ENCODE results near the gene C16orf89. TPM values are rescaled to one million over a fixed set of nuclear protein-coding genes. Genes with fewer than 3 reads are reported as not detected.
A peak's percentile ranks its signal among the peaks of the same experiment; 100 is the strongest.

C16orf89 gene
- total RNA-seq, 1 donor from 2014 or later, result 198 TPM

- intact Hi-C loops (cut with DNase I), result no loop called here
- Histone ChIP-seq H3K27me3 (ENCODE audit: low read depth) (peaks cover 4% of the 10 kb centered on the region), H3K27ac (no peak overlapping the region), H3K4me3 (no peak overlapping the region), H3K36me3 (no peaks in the 10 kb centered on the region), H3K9me3 (no peaks in the 10 kb centered on the region), H3K4me1 (no peaks in the 10 kb centered on the region)
- TF ChIP-seq CTCF (IDR thresholded peaks at IDR 0.05), result no peak
- DNase-seq (peak; percentile 30), ATAC-seq (no peak)
These were observed 65.2 kb downstream of the C16orf89 start for GRCh38 chr16:5000573-5001001.

- no peak for TF ChIP-seq CTCF (IDR thresholded peaks at IDR 0.05)
- Histone ChIP-seq H3K9me3 (no peaks in the 10 kb centered on the region), H3K36me3 (no peaks in the 10 kb centered on the region), H3K27me3 (ENCODE audit: low read depth) (peaks cover 27% of the 10 kb centered on the region), H3K27ac (no peak overlapping the region), H3K4me1 (no peaks in the 10 kb centered on the region), H3K4me3 (no peak overlapping the region)
- intact Hi-C loops (cut with DNase I), result no loop called here
- ATAC-seq (no peak), DNase-seq (no peak)
These were observed 70.9 kb downstream of the C16orf89 start for GRCh38 chr16:4994719-4995434.

Other genes starting within 250 kb of the C16orf89 start
- gene GLYR1, start 218.7 kb downstream of the C16orf89 start, total RNA-seq, result 89.3 TPM
- gene UBN1, start 218.5 kb downstream of the C16orf89 start, total RNA-seq, result 36.1 TPM
- gene PPL, start 128.8 kb downstream of the C16orf89 start, total RNA-seq, result 60.5 TPM
- 0.41 TPM for gene SEC14L5, start 107.6 kb downstream of the C16orf89 start, total RNA-seq
- 24.1 TPM for gene NAGPA, start 32.0 kb downstream of the C16orf89 start, total RNA-seq
- gene ALG1, start 5.9 kb upstream of the C16orf89 start, total RNA-seq, result 17.8 TPM
- 9.5 TPM for gene EEF2KMT, start 31.8 kb upstream of the C16orf89 start, total RNA-seq

All from lower lobe of right lung (tissue), 2 donors.